H1 (cell line): ENCODE measurements around the gene MGMT. TPM values are rescaled to one million over a fixed set of nuclear protein-coding genes. Genes with fewer than 3 reads are reported as not detected.

Source experiments
- CTCF ChIA-PET: fragments of 300-600 bp; sonication (Branson Sonifier 250); formaldehyde crosslinking; loops from one replicate; lab custom pipeline; 2021; ENCODE audit not compliant: partially characterized antibody; lab: Charles Lee
- POLR2A ChIA-PET: fragments of 300-600 bp; sonication (Branson Sonifier 250); formaldehyde crosslinking; loops from one replicate; lab custom pipeline; 2021; ENCODE audit warnings: inconsistent platforms; ENCODE audit not compliant: partially characterized antibody; lab: Charles Lee
- DNase-seq, 2 experiments: peaks; one replicate each; pipeline versions ENCODE4 v3.0.0 to v3.0.0-alpha.2; 2010 to 2022; ENCODE audit warnings: low spot score in 2 of 2, low read depth in 1 of 2, mixed read lengths in 1 of 2
- FAIRE-seq: peaks from 2 replicates; lab custom pipeline; 2011; peaks lifted over from hg19 to GRCh38; lab: Jason Lieb, UNC
- H2AFZ ChIP-seq: 2 replicates; pipeline ENCODE4 v1.8.1; 2012; ENCODE audit warnings: low read length, inconsistent platforms
- H2AK5ac ChIP-seq: 2 replicates; pipeline ENCODE4 v1.6.1; 2013; ENCODE audit warnings: low read depth, low read length
- H2BK120ac ChIP-seq: replicated peaks from 2 replicates; pipeline ENCODE3; 2013; ENCODE audit warnings: low read depth, low read length, inconsistent platforms
- H2BK12ac ChIP-seq: 2 replicates; pipeline ENCODE4 v1.6.1; 2013; ENCODE audit warnings: low read depth, low read length
- H2BK15ac ChIP-seq: 2 replicates; pipeline ENCODE4 v1.6.1; 2013; ENCODE audit warnings: low read length
- H2BK20ac ChIP-seq: 2 replicates; pipeline ENCODE4 v1.6.1; 2013; ENCODE audit warnings: low read length
- H2BK5ac ChIP-seq: 2 replicates; pipeline ENCODE4 v1.6.1; 2013; ENCODE audit warnings: low read depth, low read length
- H3K14ac ChIP-seq: 2 replicates; pipeline ENCODE4 v1.6.1; 2013; ENCODE audit warnings: inconsistent platforms; ENCODE audit not compliant: insufficient read length
- H3K18ac ChIP-seq: 2 replicates; pipeline ENCODE4 v1.6.1; 2013; ENCODE audit warnings: low read length; ENCODE audit errors: extremely low read depth
- H3K23ac ChIP-seq: 2 replicates; pipeline ENCODE4 v1.6.1; 2013; ENCODE audit warnings: inconsistent platforms; ENCODE audit not compliant: insufficient read length
- H3K23me2 ChIP-seq: 2 replicates; pipeline ENCODE4 v1.6.1; 2013; ENCODE audit warnings: low read depth, low read length
- H3K27ac ChIP-seq: 2 replicates; pipeline ENCODE4 v1.6.1; 2011; ENCODE audit warnings: low read depth, low read length, inconsistent platforms
- H3K27me3 ChIP-seq, 4 experiments: replicated peaks in 1 of 4; 1 replicate in 1 of 4; 2 replicates in 3 of 4; pipeline versions ENCODE4 v1.6.1 to v1.8.1; 2011 to 2013; ENCODE audit warnings: low read length in 3 of 4, mild to moderate bottlenecking in 3 of 4, inconsistent platforms in 2 of 4, mixed read lengths in 2 of 4, moderate library complexity in 1 of 4; ENCODE audit not compliant: control insufficient read depth in 3 of 4, insufficient read depth in 3 of 4; ENCODE audit errors: extremely low read depth in 1 of 4
- H3K36me3 ChIP-seq, 4 experiments: 2 replicates each; pipeline versions ENCODE4 v1.6.1 to v1.8.1; 2011 to 2013; ENCODE audit warnings: mild to moderate bottlenecking in 4 of 4, low read length in 3 of 4, moderate library complexity in 2 of 4, control low read depth in 1 of 4, inconsistent platforms in 1 of 4; ENCODE audit not compliant: insufficient read depth in 4 of 4, control insufficient read depth in 2 of 4
- H3K4ac ChIP-seq: replicated peaks from 2 replicates; pipeline ENCODE3; 2013; ENCODE audit warnings: low read length, low read depth, mixed read lengths, inconsistent platforms; ENCODE audit not compliant: insufficient read length
- H3K4me1 ChIP-seq, 4 experiments: replicated peaks in 1 of 4; 1 replicate in 1 of 4; 2 replicates in 3 of 4; pipeline versions ENCODE4 v1.6.1 to v1.8.1; 2011 to 2013; ENCODE audit warnings: low read length in 3 of 4, inconsistent platforms in 2 of 4, mixed read lengths in 1 of 4; ENCODE audit not compliant: insufficient read depth in 4 of 4, control insufficient read depth in 3 of 4
- H3K4me2 ChIP-seq, 2 experiments: 2 replicates each; pipeline versions ENCODE4 v1.6.1 to v1.8.1; 2011 to 2013; ENCODE audit warnings: low read depth in 2 of 2, low read length in 2 of 2, control low read depth in 1 of 2, inconsistent platforms in 1 of 2, mild to moderate bottlenecking in 1 of 2; ENCODE audit not compliant: insufficient read depth in 1 of 2
- H3K4me3 ChIP-seq, 4 experiments: fragments of 200-600, 300-600 bp in 1 of 4; sonication (generic), shearing (Covaris generic), sonication (Bioruptor Twin) in 1 of 4; 2 replicates each; pipeline versions ENCODE4 v1.5.1 to v1.8.1; 2011 to 2016; ENCODE audit warnings: low read length in 4 of 4, low read depth in 3 of 4, control low read depth in 2 of 4, inconsistent platforms in 2 of 4, mild to moderate bottlenecking in 2 of 4, mixed read lengths in 1 of 4, moderate library complexity in 1 of 4; ENCODE audit not compliant: insufficient read depth in 2 of 4; ENCODE audit errors: extremely low read depth in 1 of 4
- H3K56ac ChIP-seq: replicated peaks from 2 replicates; pipeline ENCODE3; 2013; ENCODE audit warnings: low read depth, mild to moderate bottlenecking, mixed read lengths, low read length, inconsistent platforms; ENCODE audit not compliant: insufficient read length
- H3K79me1 ChIP-seq: 2 replicates; pipeline ENCODE4 v1.6.1; 2013; ENCODE audit warnings: low read depth, low read length, control low read depth
- H3K79me2 ChIP-seq, 2 experiments: 2 replicates each; pipeline versions ENCODE4 v1.6.1 to v1.8.1; 2012 to 2013; ENCODE audit warnings: low read length in 2 of 2, mild to moderate bottlenecking in 2 of 2, inconsistent platforms in 1 of 2; ENCODE audit not compliant: insufficient read depth in 2 of 2, control insufficient read depth in 1 of 2
- H3K9ac ChIP-seq, 4 experiments: replicated peaks in 1 of 4; 1 replicate in 1 of 4; 2 replicates in 3 of 4; pipeline versions ENCODE4 v1.6.1 to v1.8.1; 2011 to 2013; ENCODE audit warnings: low read depth in 3 of 4, low read length in 3 of 4, control low read depth in 2 of 4, mild to moderate bottlenecking in 2 of 4, moderate library complexity in 2 of 4, inconsistent platforms in 1 of 4; ENCODE audit errors: extremely low read depth in 1 of 4
- H3K9me3 ChIP-seq, 2 experiments: 2 replicates each; pipeline versions ENCODE4 v1.6.1 to v1.8.1; 2012 to 2013; ENCODE audit warnings: mild to moderate bottlenecking in 2 of 2, moderate library complexity in 2 of 2, control low read depth in 1 of 2, inconsistent platforms in 1 of 2, low read depth in 1 of 2, low read length in 1 of 2, mixed read lengths in 1 of 2; ENCODE audit not compliant: insufficient read depth in 2 of 2
- H4K20me1 ChIP-seq, 2 experiments: replicated peaks in 1 of 2; 2 replicates each; pipeline versions ENCODE3 to v1.8.1; 2011 to 2013; ENCODE audit warnings: inconsistent platforms in 2 of 2, low read length in 2 of 2, mild to moderate bottlenecking in 1 of 2; ENCODE audit not compliant: insufficient read depth in 2 of 2, control insufficient read depth in 1 of 2
- H4K5ac ChIP-seq: 2 replicates; pipeline ENCODE4 v1.6.1; 2013; ENCODE audit warnings: low read length, low read depth, mixed read lengths, inconsistent platforms; ENCODE audit not compliant: insufficient read length
- H4K8ac ChIP-seq: 2 replicates; pipeline ENCODE4 v1.8.0; 2013; ENCODE audit warnings: mild to moderate bottlenecking, moderate library complexity, low read length, inconsistent platforms; ENCODE audit not compliant: insufficient read depth; ENCODE audit errors: extremely low read depth
- H4K91ac ChIP-seq: replicated peaks from 2 replicates; pipeline ENCODE3; 2013; ENCODE audit warnings: low read length, mixed read lengths, inconsistent platforms; ENCODE audit not compliant: insufficient read length
- POLR2AphosphoS5 ChIP-seq: IDR thresholded peaks from 2 replicates; pipeline ENCODE4 v1.6.1; 2011; ENCODE audit warnings: low read depth, low read length
- WGBS, 2 experiments: shearing (Covaris generic) in 1 of 2; methylation state at CpG; one replicate each; pipeline versions ENCODE4 v1.1.6 to v1.1.7; 2013 to 2015; ENCODE audit warnings: low lambda C conversion rate in 2 of 2, mixed read lengths in 2 of 2, inconsistent platforms in 1 of 2, low coverage in 1 of 2, missing lambda C conversion rate in 1 of 2; ENCODE audit not compliant: insufficient replicate concordance in 2 of 2, insufficient coverage in 1 of 2, insufficient read length in 1 of 2; ENCODE audit errors: extremely low coverage in 1 of 2, missing lambda C conversion rate in 1 of 2; 5-methylcytosine and 5-hydroxymethylcytosine counted together
- polyA plus RNA-seq, 7 experiments: library from polyadenylated mRNA; depleted of rRNA in 3 of 7; stranded (reverse) in 5 of 7; unstranded in 2 of 7; fragments of >200 nt in 5 of 7; fragments of 200-250 nt in 2 of 7; gene quantifications; 1 replicate in 5 of 7; 2 replicates in 1 of 7; 4 replicates in 1 of 7; pipeline versions ENCODE4 v1.2.1 to v1.2.3, GENCODE V29; 2011 to 2013; ENCODE audit warnings: missing spikeins in 2 of 7, mixed read lengths in 2 of 7
- total RNA-seq: library from RNA; stranded (reverse); fragmentation: NEBNext Ultra II Directional; extraction: Animal tissue kit (Norgen Biotek cat#: 25700); gene quantifications from 2 replicates; pipeline ENCODE4 v1.2.1, GENCODE V29; 2021

The MGMT gene
- total and polyA plus RNA-seq, 2 of the 8 experiments (the other 6 are each of a cell fraction or from before 2014, with no cell fraction given) = 9.9 to 10.7 TPM

GRCh38 chr10:129759214-129760002 lies 292.4 kb downstream of the MGMT start:
- H3K27ac ChIP-seq = no peak overlapping the region
- POLR2A ChIA-PET = interaction anchor here (0.7 kb wide), 1 partner anchor 41 kb away, joined by 3 read pairs; no protein-coding TSS in a partner anchor
- no peak overlapping the region for H3K14ac ChIP-seq
- H4K8ac ChIP-seq = 0 out of 2 replicates have a peak overlapping the region, but pooled peaks have one; percentile 60
- WGBS, 2 experiments = 93% methylated on average over 21 of the region's 21 CpGs; no CpG with 5 or more reads in 1 of the 2 experiments
- H3K4me2 ChIP-seq = no peak overlapping the region
- no peaks in the 10 kb centered on the region for H4K20me1 ChIP-seq
- H3K79me1 ChIP-seq = no peaks in the 10 kb centered on the region
- no peaks in the 10 kb centered on the region for H3K23me2 ChIP-seq
- H4K91ac ChIP-seq = no peak overlapping the region
- no peak overlapping the region for H2AK5ac ChIP-seq
- no peaks in the 10 kb centered on the region for H3K79me2 ChIP-seq
- no peaks in the 10 kb centered on the region; a peak in 1 of 7 replicates for H3K4me1 ChIP-seq
- no peak overlapping the region for H2BK20ac ChIP-seq
- H3K56ac ChIP-seq = no peak overlapping the region
- no peaks in the 10 kb centered on the region for H3K27me3 ChIP-seq
- no peak overlapping the region for H3K9ac ChIP-seq
- DNase-seq = peak in 1 of 2 experiments; percentile 33
- peaks cover 3 to 6% of the 10 kb centered on the region in 2 experiments; a peak in 3 of 4 replicates for H3K9me3 ChIP-seq
- H2AFZ ChIP-seq = no peak overlapping the region
- no peaks in the 10 kb centered on the region for H3K36me3 ChIP-seq
- FAIRE-seq = no peak
- H2BK120ac ChIP-seq = no peak overlapping the region
- no peak overlapping the region for H2BK5ac ChIP-seq
- no peak for TF ChIP-seq POLR2AphosphoS5
- TF ChIP-seq, all 59 proteins: peak for 0
- Histone ChIP-seq H2BK12ac (no peak overlapping the region), H3K4me3 (no peak overlapping the region; a peak in 1 of 8 replicates), H4K5ac (no peak overlapping the region), H3K4ac (no peak overlapping the region), H3K18ac (no peak overlapping the region), H2BK15ac (no peak overlapping the region), H3K23ac (no peak overlapping the region)
- CTCF ChIA-PET = interaction anchor here (1.0 kb wide), 1 partner anchor 8 kb away, joined by 3 read pairs; no protein-coding TSS in a partner anchor
